HL-60 (cell line): ENCODE data around the gene DLK2.
A peak's percentile ranks its signal among the peaks of the same experiment; 100 is the strongest.
"Not testable (repeated sequence)": the region's sequence is repeated elsewhere in the genome, so short reads cannot be mapped to it uniquely, and the experiment has no call there.

Experiments
- DNase-seq, 2 experiments: peaks; one replicate each; pipeline ENCODE4 v3.0.0-alpha.2; 2010 to 2020; ENCODE audit warnings: low read depth in 1 of 2, low spot score in 1 of 2
- H3K27ac ChIP-seq: fragments of 250-450 bp; sonication (Bioruptor Pico); replicated peaks from 2 replicates; pipeline ENCODE4 v1.5.1; 2020; ENCODE audit warnings: mild to moderate bottlenecking, moderate library complexity
- H3K27me3 ChIP-seq: fragments of 250-450 bp; sonication (Bioruptor Pico); 2 replicates; pipeline ENCODE4 v1.5.1; 2021; ENCODE audit warnings: mild to moderate bottlenecking, moderate library complexity; ENCODE audit not compliant: insufficient read depth, poor library complexity, severe bottlenecking
- H3K4me3 ChIP-seq: replicated peaks from 2 replicates; pipeline ENCODE4 v1.5.1; 2011; ENCODE audit warnings: mild to moderate bottlenecking, control low read depth, low read length; ENCODE audit not compliant: insufficient read depth
- CTCF ChIP-seq: IDR thresholded peaks from one replicate; pipeline ENCODE4 v1.5.1; 2011; ENCODE audit warnings: low read length, control low read depth, inconsistent platforms; ENCODE audit not compliant: insufficient read depth
- GABPA ChIP-seq: IDR thresholded peaks from 2 replicates; pipeline ENCODE4 v1.6.1; 2012; ENCODE audit warnings: low read depth
- POLR2AphosphoS5 ChIP-seq: IDR thresholded peaks from 2 replicates; pipeline ENCODE4 v1.6.1; 2012; ENCODE audit warnings: low read depth
- SPI1 ChIP-seq: IDR thresholded peaks from 2 replicates; pipeline ENCODE4 v1.6.1; 2012; ENCODE audit warnings: low read depth, mild to moderate bottlenecking, borderline replicate concordance
- TF ChIP-seq, protein P1 (sequence below): IDR thresholded peaks from 2 replicates; pipeline ENCODE4 v1.6.1; 2012; ENCODE audit warnings: low read depth; ENCODE audit not compliant: insufficient replicate concordance

DLK2 gene

GRCh38 chr6:43427406-43428111, 27.8 kb downstream of the DLK2 start, which contains the start of gene ABCC10:
Gene ABCC10 (plus strand): TSS chr6:43427541. CDS start chr6:43427979, 438 bp downstream.
- peak within 1 kb of the TSS; percentile 78 for H3K27ac ChIP-seq

GRCh38 chr6:43426928-43427405, 28.4 kb downstream of the DLK2 start:
- peak overlapping the region; percentile 78 for H3K27ac ChIP-seq
- H3K27me3 ChIP-seq: no peaks in the 10 kb centered on the region
- no peak for TF ChIP-seq SPI1
- TF ChIP-seq GABPA: no peak
- TF ChIP-seq CTCF: no peak
- TF ChIP-seq POLR2AphosphoS5: no peak
- TF ChIP-seq, protein P1, sequence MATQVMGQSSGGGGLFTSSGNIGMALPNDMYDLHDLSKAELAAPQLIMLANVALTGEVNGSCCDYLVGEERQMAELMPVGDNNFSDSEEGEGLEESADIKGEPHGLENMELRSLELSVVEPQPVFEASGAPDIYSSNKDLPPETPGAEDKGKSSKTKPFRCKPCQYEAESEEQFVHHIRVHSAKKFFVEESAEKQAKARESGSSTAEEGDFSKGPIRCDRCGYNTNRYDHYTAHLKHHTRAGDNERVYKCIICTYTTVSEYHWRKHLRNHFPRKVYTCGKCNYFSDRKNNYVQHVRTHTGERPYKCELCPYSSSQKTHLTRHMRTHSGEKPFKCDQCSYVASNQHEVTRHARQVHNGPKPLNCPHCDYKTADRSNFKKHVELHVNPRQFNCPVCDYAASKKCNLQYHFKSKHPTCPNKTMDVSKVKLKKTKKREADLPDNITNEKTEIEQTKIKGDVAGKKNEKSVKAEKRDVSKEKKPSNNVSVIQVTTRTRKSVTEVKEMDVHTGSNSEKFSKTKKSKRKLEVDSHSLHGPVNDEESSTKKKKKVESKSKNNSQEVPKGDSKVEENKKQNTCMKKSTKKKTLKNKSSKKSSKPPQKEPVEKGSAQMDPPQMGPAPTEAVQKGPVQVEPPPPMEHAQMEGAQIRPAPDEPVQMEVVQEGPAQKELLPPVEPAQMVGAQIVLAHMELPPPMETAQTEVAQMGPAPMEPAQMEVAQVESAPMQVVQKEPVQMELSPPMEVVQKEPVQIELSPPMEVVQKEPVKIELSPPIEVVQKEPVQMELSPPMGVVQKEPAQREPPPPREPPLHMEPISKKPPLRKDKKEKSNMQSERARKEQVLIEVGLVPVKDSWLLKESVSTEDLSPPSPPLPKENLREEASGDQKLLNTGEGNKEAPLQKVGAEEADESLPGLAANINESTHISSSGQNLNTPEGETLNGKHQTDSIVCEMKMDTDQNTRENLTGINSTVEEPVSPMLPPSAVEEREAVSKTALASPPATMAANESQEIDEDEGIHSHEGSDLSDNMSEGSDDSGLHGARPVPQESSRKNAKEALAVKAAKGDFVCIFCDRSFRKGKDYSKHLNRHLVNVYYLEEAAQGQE: no peak
- H3K4me3 ChIP-seq: peak overlapping the region; percentile 92
- no peak for DNase-seq

More at GRCh38 chr6:43427406-43428111, 27.8 kb downstream of the DLK2 start, which contains the start of gene ABCC10:
- no peaks in the 10 kb centered on the region for H3K27me3 ChIP-seq
- DNase-seq: peak; percentile 96 to 97
- peak within 1 kb of the TSS; percentile 92 for H3K4me3 ChIP-seq
- TF ChIP-seq SPI1: peak; percentile 55; the same call in 1 of the 2 replicates
- no peak for TF ChIP-seq POLR2AphosphoS5

DNA sequence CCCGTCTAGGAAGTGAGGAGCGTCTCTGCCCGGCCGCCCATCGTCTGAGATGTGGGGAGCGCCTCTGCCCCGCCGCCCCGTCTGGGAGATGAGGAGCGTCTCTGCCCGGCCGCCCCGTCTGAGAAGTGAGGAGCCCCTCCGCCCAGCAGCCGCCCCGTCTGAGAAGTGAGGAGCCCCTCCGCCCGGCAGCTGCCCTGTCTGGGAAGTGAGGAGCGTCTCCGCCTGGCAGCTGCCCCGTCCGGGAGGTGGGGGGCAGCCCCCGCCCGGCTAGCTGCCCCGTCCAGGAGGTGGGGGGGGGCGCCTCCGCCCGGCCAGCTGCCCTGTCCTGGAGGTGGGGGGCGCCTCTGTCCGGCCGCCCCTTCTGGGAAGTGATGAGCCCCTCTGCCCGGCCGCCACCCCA, 30.3 kb downstream of the DLK2 start:
- not testable (repeated sequence) for H3K27me3 ChIP-seq, DNase-seq, H3K4me3 ChIP-seq

GRCh38 chr6:43421831-43422230, 33.5 kb downstream of the DLK2 start:
- Histone ChIP-seq H3K27me3 (no peaks in the 10 kb centered on the region), H3K4me3 (no peak overlapping the region), H3K27ac (no peak overlapping the region)
- TF ChIP-seq, protein P1: no peak
- TF ChIP-seq POLR2AphosphoS5 (no peak), SPI1 (no peak), GABPA (no peak), CTCF (no peak)
- no peak for DNase-seq

More for the DNA sequence above, 30.3 kb downstream of the DLK2 start:
- H3K27ac ChIP-seq: not testable (repeated sequence)
